Neuronal stem cell (in vitro differentiated cells): ENCODE data around the gene RAD51B.
A peak's percentile ranks its signal among the peaks of the same experiment; 100 is the strongest.

Source experiments
- DNase-seq: peaks from one replicate; pipeline ENCODE4 v3.0.0-alpha.2; 2013; ENCODE audit warnings: low spot score
- H2AFZ ChIP-seq: one replicate; pipeline ENCODE4 v1.6.1; 2013; ENCODE audit warnings: mild to moderate bottlenecking, low read length, inconsistent platforms
- H2AK5ac ChIP-seq: 2 replicates; pipeline ENCODE4 v1.6.1; 2013; ENCODE audit warnings: low read depth, mild to moderate bottlenecking, inconsistent platforms, low read length, moderate library complexity, mixed read lengths
- H2BK120ac ChIP-seq: 2 replicates; pipeline ENCODE4 v1.6.1; 2013; ENCODE audit warnings: low read depth, mild to moderate bottlenecking, inconsistent platforms, low read length, moderate library complexity, mixed read lengths
- H2BK12ac ChIP-seq: one replicate; pipeline ENCODE4 v1.6.1; 2013; ENCODE audit warnings: low read length, inconsistent platforms
- H2BK15ac ChIP-seq: 2 replicates; pipeline ENCODE4 v1.6.1; 2013; ENCODE audit warnings: mild to moderate bottlenecking, low read length, inconsistent platforms, mixed read lengths
- H2BK5ac ChIP-seq: one replicate; pipeline ENCODE4 v1.6.1; 2013; ENCODE audit warnings: inconsistent platforms, mild to moderate bottlenecking, low read length, moderate library complexity
- H3K14ac ChIP-seq: one replicate; pipeline ENCODE4 v1.6.1; 2013; ENCODE audit warnings: low read length, inconsistent platforms
- H3K18ac ChIP-seq: 2 replicates; pipeline ENCODE4 v1.6.1; 2013; ENCODE audit warnings: low read length, inconsistent platforms
- H3K23ac ChIP-seq: 2 replicates; pipeline ENCODE4 v1.6.1; 2013; ENCODE audit warnings: low read depth, mild to moderate bottlenecking, mixed read lengths, low read length, inconsistent platforms; ENCODE audit not compliant: poor library complexity
- H3K27ac ChIP-seq: replicated peaks from 3 replicates; pipeline ENCODE4 v1.5.1; 2013; ENCODE audit warnings: low read length, inconsistent platforms
- H3K27me3 ChIP-seq, 3 experiments: 2 replicates each; pipeline ENCODE4 v1.6.1; 2013; ENCODE audit warnings: low read length in 3 of 3, mild to moderate bottlenecking in 2 of 3, inconsistent platforms in 1 of 3, low read depth in 1 of 3, mixed read lengths in 1 of 3, moderate library complexity in 1 of 3; ENCODE audit not compliant: control insufficient read depth in 3 of 3, insufficient read depth in 3 of 3
- H3K36me3 ChIP-seq, 2 donors: replicated peaks in 1 of 2; 2 replicates each; pipeline ENCODE4 v1.6.1; 2013; ENCODE audit warnings: low read length in 2 of 2; ENCODE audit not compliant: control insufficient read depth in 2 of 2, insufficient read depth in 2 of 2
- H3K4ac ChIP-seq: 2 replicates; pipeline ENCODE4 v1.6.1; 2013; ENCODE audit warnings: inconsistent platforms, mild to moderate bottlenecking, low read length, moderate library complexity
- H3K4me1 ChIP-seq, 2 donors: 1 replicate in 1 of 2; 2 replicates in 1 of 2; pipeline ENCODE4 v1.6.1; 2013; ENCODE audit warnings: low read length in 2 of 2, low read depth in 1 of 2; ENCODE audit not compliant: control insufficient read depth in 2 of 2, insufficient read depth in 1 of 2
- H3K4me2 ChIP-seq: one replicate; pipeline ENCODE4 v1.6.1; 2013; ENCODE audit warnings: mild to moderate bottlenecking, low read length, inconsistent platforms; ENCODE audit not compliant: insufficient read depth, poor library complexity, severe bottlenecking
- H3K4me3 ChIP-seq, 2 donors: 2 replicates each; pipeline ENCODE4 v1.5.1; 2013; ENCODE audit warnings: low read length in 2 of 2, mild to moderate bottlenecking in 2 of 2, inconsistent platforms in 1 of 2, moderate library complexity in 1 of 2
- H3K79me1 ChIP-seq: one replicate; pipeline ENCODE4 v1.6.1; 2013; ENCODE audit warnings: low read depth, mild to moderate bottlenecking, inconsistent platforms, low read length, moderate library complexity
- H3K9ac ChIP-seq: one replicate; pipeline ENCODE4 v1.6.1; 2013; ENCODE audit warnings: mild to moderate bottlenecking, low read depth, low read length, inconsistent platforms; ENCODE audit not compliant: poor library complexity
- H3K9me3 ChIP-seq, 2 donors: replicated peaks in 1 of 2; 2 replicates each; pipeline versions ENCODE3 to v1.6.1; 2013; ENCODE audit warnings: low read length in 2 of 2, mild to moderate bottlenecking in 2 of 2, inconsistent platforms in 1 of 2, low read depth in 1 of 2, mixed read lengths in 1 of 2, moderate library complexity in 1 of 2; ENCODE audit not compliant: control insufficient read depth in 2 of 2, insufficient read depth in 1 of 2
- H4K8ac ChIP-seq: one replicate; pipeline ENCODE4 v1.6.1; 2013; ENCODE audit warnings: low read depth, mild to moderate bottlenecking, inconsistent platforms, low read length, moderate library complexity
- H4K91ac ChIP-seq: one replicate; pipeline ENCODE4 v1.6.1; 2013; ENCODE audit warnings: low read length, low read depth, mild to moderate bottlenecking, inconsistent platforms; ENCODE audit not compliant: poor library complexity
- WGBS, 2 donors: extraction: QIAGEN DNeasy Blood & Tissue Kit; methylation state at CpG; one replicate each; pipeline ENCODE4 v1.1.7; 2013; ENCODE audit warnings: missing lambda C conversion rate in 2 of 2, mixed read lengths in 1 of 2; ENCODE audit not compliant: insufficient read length in 2 of 2, insufficient replicate concordance in 1 of 2; ENCODE audit errors: extremely low coverage in 2 of 2; 5-methylcytosine and 5-hydroxymethylcytosine counted together

Gene RAD51B

GRCh38 chr14:68291820-68292219 lies 472.2 kb downstream of the RAD51B start:
- Histone ChIP-seq H3K9me3 (no peaks in the 10 kb centered on the region), H2AFZ (no peak overlapping the region), H3K4ac (no peak overlapping the region), H3K23ac (no peak overlapping the region), H3K79me1 (no peaks in the 10 kb centered on the region), H3K27ac (no peak overlapping the region), H2AK5ac (no peak overlapping the region), H3K9ac (peak overlapping the region; percentile 47), H2BK12ac (no peak overlapping the region), H4K8ac (no peak overlapping the region), H3K27me3 (no peaks in the 10 kb centered on the region), H3K4me2 (no peak overlapping the region), H3K14ac (no peak overlapping the region), H3K4me1 (peaks cover 0 to 15% of the 10 kb centered on the region in 2 donors), H2BK15ac (no peak overlapping the region), H3K36me3 (no peaks in the 10 kb centered on the region), H3K18ac (no peak overlapping the region), H2BK120ac (no peak overlapping the region), H3K4me3 (no peak overlapping the region), H4K91ac (no peak overlapping the region), H2BK5ac (no peak overlapping the region)
- DNase-seq: no peak
- WGBS, 2 donors: no CpG with 5 or more reads among the region's 2 CpGs

GRCh38 chr14:68292441-68293215 lies 473.0 kb downstream of the RAD51B start:
- H3K14ac ChIP-seq: no peak overlapping the region
- H2BK15ac ChIP-seq: no peak overlapping the region
- no peak overlapping the region for H3K27ac ChIP-seq
- H3K18ac ChIP-seq: no peak overlapping the region
- no peaks in the 10 kb centered on the region for H3K36me3 ChIP-seq
- no peak overlapping the region for H2BK12ac ChIP-seq
- H3K79me1 ChIP-seq: no peaks in the 10 kb centered on the region
- no peak overlapping the region for H2AK5ac ChIP-seq
- H3K23ac ChIP-seq: no peak overlapping the region
- H2AFZ ChIP-seq: no peak overlapping the region
- H2BK120ac ChIP-seq: no peak overlapping the region
- no peak overlapping the region for H4K8ac ChIP-seq
- no CpG with 5 or more reads among the region's 7 CpGs for WGBS, 2 donors
- no peak overlapping the region for H4K91ac ChIP-seq
- H3K4me1 ChIP-seq: peaks cover 0 to 15% of the 10 kb centered on the region in 2 donors
- H3K4ac ChIP-seq: no peak overlapping the region
- DNase-seq: no peak
- H2BK5ac ChIP-seq: no peak overlapping the region
- no peak overlapping the region for H3K4me2 ChIP-seq
- H3K27me3 ChIP-seq: no peaks in the 10 kb centered on the region
- no peak overlapping the region for H3K9ac ChIP-seq
- H3K4me3 ChIP-seq: no peak overlapping the region
- H3K9me3 ChIP-seq: no peaks in the 10 kb centered on the region

GRCh38 chr14:68293404-68293803 lies 473.8 kb downstream of the RAD51B start:
- Histone ChIP-seq H3K14ac (no peak overlapping the region), H3K36me3 (no peaks in the 10 kb centered on the region), H3K4ac (no peak overlapping the region), H3K4me2 (no peak overlapping the region), H3K18ac (peak overlapping the region; percentile 52), H3K79me1 (no peaks in the 10 kb centered on the region), H2AK5ac (no peak overlapping the region), H2BK15ac (no peak overlapping the region), H3K23ac (no peak overlapping the region), H3K4me3 (no peak overlapping the region), H2BK12ac (no peak overlapping the region), H3K9me3 (peaks cover 3 to 4% of the 10 kb centered on the region in 2 donors), H3K4me1 (peaks cover 0 to 17% of the 10 kb centered on the region in 2 donors), H4K8ac (no peak overlapping the region), H3K27ac (no peak overlapping the region), H2BK5ac (no peak overlapping the region), H3K9ac (no peak overlapping the region), H2BK120ac (no peak overlapping the region), H2AFZ (no peak overlapping the region), H3K27me3 (no peaks in the 10 kb centered on the region), H4K91ac (no peak overlapping the region)
- WGBS, 2 donors: no CpG with 5 or more reads among the region's 5 CpGs
- DNase-seq: no peak

GRCh38 chr14:68295316-68295816 lies 475.8 kb downstream of the RAD51B start:
- Histone ChIP-seq H3K27me3 (no peaks in the 10 kb centered on the region), H3K27ac (peak overlapping the region; percentile 6)

More at GRCh38 chr14:68295316-68295816, 475.8 kb downstream of the RAD51B start:
- H3K9ac ChIP-seq: no peak overlapping the region
- no peak overlapping the region for H4K8ac ChIP-seq
- H2BK120ac ChIP-seq: no peak overlapping the region
- no peak overlapping the region for H2BK12ac ChIP-seq
- no peak overlapping the region for H3K23ac ChIP-seq
- H2BK5ac ChIP-seq: no peak overlapping the region
- no peak overlapping the region for H2AFZ ChIP-seq
- H3K4me3 ChIP-seq: no peak overlapping the region
- peak overlapping the region; percentile 51 for H2AK5ac ChIP-seq
- peaks cover 0 to 17% of the 10 kb centered on the region in 2 donors for H3K4me1 ChIP-seq
- peak overlapping the region; percentile 23 for H3K18ac ChIP-seq
- no peak for DNase-seq
- H2BK15ac ChIP-seq: peak overlapping the region; percentile 52
- H3K79me1 ChIP-seq: no peaks in the 10 kb centered on the region
- H3K9me3 ChIP-seq: peaks cover 3 to 12% of the 10 kb centered on the region in 2 donors
- no CpG with 5 or more reads among the region's 8 CpGs for WGBS, 2 donors
- H3K4ac ChIP-seq: no peak overlapping the region
- H3K14ac ChIP-seq: no peak overlapping the region
- no peaks in the 10 kb centered on the region for H3K36me3 ChIP-seq
- no peak overlapping the region for H3K4me2 ChIP-seq
- no peak overlapping the region for H4K91ac ChIP-seq
